Uterus (tissue), 2 donors: ENCODE results near the gene CNOT3.

ENCODE experiments used
- POLR2A ChIP-seq, 2 donors: fragments of 450-650 bp; IDR thresholded peaks; one replicate each; pipeline ENCODE4 v1.6.1; 2016; ENCODE audit warnings: antibody characterized with exemption in 2 of 2, mild to moderate bottlenecking in 1 of 2, moderate library complexity in 1 of 2
- TF ChIP-seq, protein P1 (sequence below), 4 experiments: fragments of 200-600 bp in 2 of 4; fragments of 450-650 bp in 2 of 4; sonication (generic) in 2 of 4; IDR thresholded peaks; one replicate each; pipeline ENCODE4 v1.5.1; 2016 to 2019; ENCODE audit warnings: antibody characterized with exemption in 4 of 4, mild to moderate bottlenecking in 2 of 4, moderate library complexity in 1 of 4

DNA sequence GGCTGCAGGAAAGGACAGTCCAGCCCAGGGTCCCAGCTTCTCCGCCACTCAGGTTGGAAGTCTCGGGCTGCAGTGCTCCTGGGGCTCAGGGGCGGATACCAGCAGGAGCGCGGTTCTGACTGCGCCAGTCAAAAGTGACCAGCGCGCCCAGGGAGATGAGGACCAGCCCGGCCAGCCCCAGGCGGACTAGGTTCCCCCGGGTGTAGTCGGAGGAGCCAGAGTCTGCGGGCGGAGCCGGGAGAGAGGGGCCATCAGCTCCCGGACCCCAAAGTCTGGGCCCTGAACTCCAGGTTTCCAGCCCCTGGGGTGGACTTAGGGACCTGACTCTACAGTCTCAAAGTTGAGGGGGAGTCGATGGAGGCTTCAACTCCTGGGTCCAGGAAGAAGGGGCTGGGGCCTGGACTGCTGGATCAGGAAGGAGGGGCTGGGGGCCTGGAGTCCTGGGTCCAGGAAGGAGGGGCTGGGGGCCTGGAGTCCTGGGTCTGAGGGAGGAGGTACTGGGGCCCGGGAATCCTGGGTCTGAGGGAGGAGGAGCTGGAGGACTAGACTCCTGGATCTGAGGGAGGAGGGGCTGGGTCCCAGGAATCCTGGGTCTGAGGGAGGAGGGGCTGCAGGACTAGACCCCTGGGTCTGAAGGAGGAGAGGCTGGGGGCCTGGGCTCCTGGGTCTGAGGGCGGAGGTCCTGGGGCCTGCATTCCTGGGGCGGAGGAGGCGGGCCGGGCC is 42.3 kb upstream of the CNOT3 start:
- TF ChIP-seq, protein P1, sequence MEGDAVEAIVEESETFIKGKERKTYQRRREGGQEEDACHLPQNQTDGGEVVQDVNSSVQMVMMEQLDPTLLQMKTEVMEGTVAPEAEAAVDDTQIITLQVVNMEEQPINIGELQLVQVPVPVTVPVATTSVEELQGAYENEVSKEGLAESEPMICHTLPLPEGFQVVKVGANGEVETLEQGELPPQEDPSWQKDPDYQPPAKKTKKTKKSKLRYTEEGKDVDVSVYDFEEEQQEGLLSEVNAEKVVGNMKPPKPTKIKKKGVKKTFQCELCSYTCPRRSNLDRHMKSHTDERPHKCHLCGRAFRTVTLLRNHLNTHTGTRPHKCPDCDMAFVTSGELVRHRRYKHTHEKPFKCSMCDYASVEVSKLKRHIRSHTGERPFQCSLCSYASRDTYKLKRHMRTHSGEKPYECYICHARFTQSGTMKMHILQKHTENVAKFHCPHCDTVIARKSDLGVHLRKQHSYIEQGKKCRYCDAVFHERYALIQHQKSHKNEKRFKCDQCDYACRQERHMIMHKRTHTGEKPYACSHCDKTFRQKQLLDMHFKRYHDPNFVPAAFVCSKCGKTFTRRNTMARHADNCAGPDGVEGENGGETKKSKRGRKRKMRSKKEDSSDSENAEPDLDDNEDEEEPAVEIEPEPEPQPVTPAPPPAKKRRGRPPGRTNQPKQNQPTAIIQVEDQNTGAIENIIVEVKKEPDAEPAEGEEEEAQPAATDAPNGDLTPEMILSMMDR (IDR thresholded peaks at IDR 0.05), result no peak
- TF ChIP-seq POLR2A (IDR thresholded peaks at IDR 0.05), result no peak
